ENCODE data around the gene TRIML1.
"Not testable (repeated sequence)": the region's sequence is repeated elsewhere in the genome, so short reads cannot be mapped to it uniquely, and the experiment has no call there.

The TRIML1 gene

GRCh38 chr4:188154668-188155405 is 15.6 kb downstream of the TRIML1 start:
- DNase-seq, result no peak

- DNase-seq, result no peak
Measured at GRCh38 chr4:188158336-188158735, 19.1 kb downstream of the TRIML1 start.

GRCh38 chr4:188159513-188160226 is 20.4 kb downstream of the TRIML1 start:
- DNase-seq, result not testable (repeated sequence)

- no peak for DNase-seq
Measured at GRCh38 chr4:188160406-188160805, 21.2 kb downstream of the TRIML1 start.

- no peak for DNase-seq
Measured at GRCh38 chr4:188161167-188161566, 21.9 kb downstream of the TRIML1 start.

GRCh38 chr4:188162698-188163097 is 23.5 kb downstream of the TRIML1 start:
- no peak for DNase-seq

- no peak for DNase-seq
Measured at GRCh38 chr4:188168726-188169373, 29.6 kb downstream of the TRIML1 start.

- DNase-seq, result no peak
Measured at GRCh38 chr4:188171551-188171950, 32.3 kb downstream of the TRIML1 start.

- no peak for DNase-seq
Measured at GRCh38 chr4:188175288-188175687, 36.0 kb downstream of the TRIML1 start.

GRCh38 chr4:188177997-188178675 is 38.9 kb downstream of the TRIML1 start:
- no peak for DNase-seq

GRCh38 chr4:188178806-188179205 is 39.6 kb downstream of the TRIML1 start:
- no peak for DNase-seq

GRCh38 chr4:188187106-188187505 is 47.9 kb downstream of the TRIML1 start:
- no peak for DNase-seq

GRCh38 chr4:188190461-188190860 is 51.2 kb downstream of the TRIML1 start:
- no peak for DNase-seq

GRCh38 chr4:188194421-188194820 is 55.2 kb downstream of the TRIML1 start:
- no peak for DNase-seq

- DNase-seq, result no peak
Measured at GRCh38 chr4:188195389-188195985, 56.2 kb downstream of the TRIML1 start.

- DNase-seq, result no peak
Measured at GRCh38 chr4:188196134-188196735, 57.0 kb downstream of the TRIML1 start.

All from NCI-H146 (cell line).